Measurements from ENCODE around the gene DAZAP1.
"Not testable (repeated sequence)": the region's sequence is repeated elsewhere in the genome, so short reads cannot be mapped to it uniquely, and the experiment has no call there.

Gene DAZAP1

GRCh38 chr19:1411255-1412191 lies 4.1 kb downstream of the DAZAP1 start:
- DNase-seq = no peak

- no peak for DNase-seq
Observed at GRCh38 chr19:1412323-1412923, 5.0 kb downstream of the DAZAP1 start.

GRCh38 chr19:1412995-1413800 lies 5.8 kb downstream of the DAZAP1 start:
- no peak for DNase-seq

- DNase-seq = no peak
Observed at GRCh38 chr19:1416014-1416841, 8.8 kb downstream of the DAZAP1 start.

GRCh38 chr19:1417145-1417544 lies 9.8 kb downstream of the DAZAP1 start:
- no peak for DNase-seq

- no peak for DNase-seq
Observed at GRCh38 chr19:1417681-1418495, 10.5 kb downstream of the DAZAP1 start.

GRCh38 chr19:1418496-1418775 lies 11.1 kb downstream of the DAZAP1 start:
- no peak for DNase-seq

- no peak for DNase-seq
Observed at GRCh38 chr19:1418951-1419738, 11.8 kb downstream of the DAZAP1 start.

GRCh38 chr19:1420085-1420484 lies 12.7 kb downstream of the DAZAP1 start:
- not testable (repeated sequence) for DNase-seq

- no peak for DNase-seq
Observed at GRCh38 chr19:1420590-1420989, 13.2 kb downstream of the DAZAP1 start.

- no peak for DNase-seq
Observed at GRCh38 chr19:1421218-1421957, 14.0 kb downstream of the DAZAP1 start.

- no peak for DNase-seq
Observed at GRCh38 chr19:1421958-1422305, 14.5 kb downstream of the DAZAP1 start.

- no peak for DNase-seq
Observed at GRCh38 chr19:1422360-1422759, 15.0 kb downstream of the DAZAP1 start.

GRCh38 chr19:1422943-1423342 lies 15.6 kb downstream of the DAZAP1 start:
- DNase-seq = no peak

GRCh38 chr19:1423436-1424191 lies 16.2 kb downstream of the DAZAP1 start:
- no peak for DNase-seq

- no peak for DNase-seq
Observed at GRCh38 chr19:1424192-1424955, 17.0 kb downstream of the DAZAP1 start.

GRCh38 chr19:1425102-1425837 lies 17.9 kb downstream of the DAZAP1 start:
- no peak for DNase-seq

GRCh38 chr19:1425902-1426301 lies 18.5 kb downstream of the DAZAP1 start:
- DNase-seq = no peak
